CD4-positive, alpha-beta T cell treated with Interleukin-4 for 4 hours (primary cell): ENCODE measurements around the gene ATP5F1E.
"Not testable (repeated sequence)": the region's sequence is repeated elsewhere in the genome, so short reads cannot be mapped to it uniquely, and the experiment has no call there.

Source experiments
- DNase-seq: peaks from one replicate; pipeline ENCODE4 v3.0.0-alpha.2; 2020

Gene ATP5F1E

DNA sequence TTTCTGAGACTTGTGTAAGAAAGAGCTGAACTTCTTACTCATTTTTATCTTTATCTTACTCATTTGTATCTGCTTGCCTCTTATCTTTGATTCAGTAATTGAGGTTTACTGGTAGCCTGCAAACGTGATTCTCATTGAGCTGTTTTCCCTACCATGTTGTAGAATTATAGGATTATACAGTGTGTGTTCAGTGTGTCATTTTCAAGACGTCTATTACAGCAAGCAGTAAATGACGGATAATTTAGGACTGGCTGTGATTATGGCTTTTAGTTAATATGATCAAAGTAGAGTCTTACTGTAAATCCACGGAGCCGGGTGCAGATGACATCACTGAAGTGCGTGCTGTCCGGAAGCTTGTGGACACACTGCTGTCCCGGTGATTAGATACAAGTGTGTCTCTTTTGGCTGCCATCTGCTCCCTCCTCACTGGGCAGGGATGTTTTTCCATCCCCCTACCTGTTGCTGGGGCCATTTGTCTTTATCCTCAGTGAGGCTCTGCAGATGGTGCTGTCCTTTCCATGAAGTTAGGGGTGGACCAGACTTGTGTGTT, 45.1 kb downstream of the ATP5F1E start:
- no peak for DNase-seq

- no peak for DNase-seq
Observed at GRCh38 chr20:58986286-58986967, 45.7 kb downstream of the ATP5F1E start.

DNA sequence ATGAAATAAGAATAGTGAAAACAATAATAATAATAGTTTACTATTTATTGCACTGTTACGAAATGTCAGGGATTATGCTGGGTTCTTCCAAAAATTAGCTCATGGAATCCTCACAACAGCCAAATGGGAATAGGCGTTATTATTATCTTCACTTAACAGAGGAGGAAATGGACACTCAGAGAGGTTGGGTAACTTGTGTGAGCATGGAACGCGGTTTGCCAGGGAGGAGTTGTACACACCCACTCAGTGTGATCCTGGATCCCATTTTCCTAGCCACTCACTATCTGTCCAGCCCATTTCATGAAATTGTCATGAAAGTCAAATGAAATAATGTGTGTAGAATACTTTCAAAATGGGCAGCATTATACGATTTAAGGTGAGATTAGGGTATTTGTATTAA, 46.5 kb downstream of the ATP5F1E start:
- DNase-seq: no peak

- no peak for DNase-seq
Observed at GRCh38 chr20:58984691-58985090, 47.4 kb downstream of the ATP5F1E start.

- DNase-seq: not testable (repeated sequence)
Observed at GRCh38 chr20:58983115-58983468, 49.0 kb downstream of the ATP5F1E start.

DNA sequence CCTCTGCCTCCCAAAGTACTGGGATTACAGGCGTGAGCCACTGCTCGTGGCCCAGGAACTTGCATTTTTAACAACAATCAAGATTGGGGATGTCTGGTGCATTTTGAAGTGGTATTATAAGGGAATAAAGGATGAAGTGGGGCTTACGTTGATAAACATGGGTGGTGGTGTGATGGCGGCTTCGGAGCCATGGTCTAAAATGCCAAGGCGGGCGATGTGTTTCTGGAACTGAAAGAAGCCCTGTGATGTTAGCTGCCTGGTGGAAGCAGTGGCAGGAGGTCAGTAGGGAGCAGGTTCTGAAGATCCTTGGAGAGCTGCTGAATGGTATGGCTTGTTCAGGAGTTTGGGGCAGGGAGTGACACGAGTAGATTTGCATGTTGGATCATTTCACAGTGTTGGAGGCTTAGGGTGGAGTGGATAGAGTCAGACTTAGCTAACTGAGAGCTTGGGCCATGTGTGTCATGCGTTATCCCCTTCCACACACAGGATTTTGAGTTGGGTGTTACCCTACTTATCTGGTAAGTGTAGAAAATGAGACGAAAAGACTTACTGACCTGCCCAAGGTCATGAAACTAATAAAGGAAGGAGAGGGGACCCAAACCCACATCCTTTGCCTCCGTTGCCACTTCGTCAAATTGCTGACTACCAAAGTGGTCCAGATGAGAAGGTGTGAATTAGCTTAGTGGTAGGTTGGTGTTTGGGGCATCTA, 49.6 kb downstream of the ATP5F1E start:
- DNase-seq: peak; percentile 55

- DNase-seq: no peak
Observed at GRCh38 chr20:58981628-58982364, 50.3 kb downstream of the ATP5F1E start.

GRCh38 chr20:58980711-58981627, 51.2 kb downstream of the ATP5F1E start, which contains the start of gene NELFCD:
TSS of gene NELFCD (plus strand) at chr20:58981256. CDS start at chr20:58981310, 54 bp downstream.
- DNase-seq: peak; percentile 81

GRCh38 chr20:58978351-58979190, 53.6 kb downstream of the ATP5F1E start:
- no peak for DNase-seq

GRCh38 chr20:58976061-58976730, 55.9 kb downstream of the ATP5F1E start:
- DNase-seq: no peak
